ENCODE results near the gene IRX4. TPM values are rescaled to one million over a fixed set of nuclear protein-coding genes. Genes with fewer than 3 reads are reported as not detected.

Gene IRX4
- total and polyA plus RNA-seq, 10 donors = 0.05 TPM; not detected in 9

DNA sequence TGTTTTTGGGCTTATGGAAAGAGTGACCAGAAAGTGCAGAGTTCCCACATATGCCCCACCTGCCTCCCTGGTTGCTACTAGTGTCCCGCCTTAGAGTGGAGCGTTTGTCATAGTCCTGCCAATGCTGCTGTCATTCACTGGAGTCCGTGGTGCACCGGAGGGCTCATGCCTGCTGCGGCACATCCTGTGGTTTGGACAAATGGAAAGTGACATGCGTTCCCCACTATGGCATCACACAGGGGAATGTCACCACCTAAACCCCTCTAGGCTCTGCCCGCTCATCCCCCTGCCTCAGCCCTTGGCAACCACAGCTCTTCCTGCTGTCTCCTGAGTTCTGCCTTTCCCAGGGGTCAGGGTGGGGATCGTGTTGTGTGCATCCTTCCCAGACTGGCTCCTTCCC lies 29.2 kb downstream of the IRX4 start:
- Histone ChIP-seq H3K4me3 (no peak overlapping the region), H3K4me1 (peaks cover 0 to 13% (median 0%) of the 10 kb centered on the region in 6 donors), H3K36me3 (no peaks in the 10 kb centered on the region), H3K9me3 (no peaks in the 10 kb centered on the region), H3K27ac (no peak overlapping the region), H3K27me3 (replicated peaks in 1 of 7) (peaks cover 0 to 90% (median 58%) of the 10 kb centered on the region in 7 donors)
- no peak for DNase-seq
- WGBS, 5 donors = 68 to 76% (median 74%) methylated on average over 8 of the region's 8 CpGs
- TF ChIP-seq POLR2AphosphoS5 (IDR thresholded peaks at IDR 0.05) = no peak
- TF ChIP-seq POLR2A (IDR thresholded peaks at IDR 0.05) = no peak
- TF ChIP-seq, protein P1, sequence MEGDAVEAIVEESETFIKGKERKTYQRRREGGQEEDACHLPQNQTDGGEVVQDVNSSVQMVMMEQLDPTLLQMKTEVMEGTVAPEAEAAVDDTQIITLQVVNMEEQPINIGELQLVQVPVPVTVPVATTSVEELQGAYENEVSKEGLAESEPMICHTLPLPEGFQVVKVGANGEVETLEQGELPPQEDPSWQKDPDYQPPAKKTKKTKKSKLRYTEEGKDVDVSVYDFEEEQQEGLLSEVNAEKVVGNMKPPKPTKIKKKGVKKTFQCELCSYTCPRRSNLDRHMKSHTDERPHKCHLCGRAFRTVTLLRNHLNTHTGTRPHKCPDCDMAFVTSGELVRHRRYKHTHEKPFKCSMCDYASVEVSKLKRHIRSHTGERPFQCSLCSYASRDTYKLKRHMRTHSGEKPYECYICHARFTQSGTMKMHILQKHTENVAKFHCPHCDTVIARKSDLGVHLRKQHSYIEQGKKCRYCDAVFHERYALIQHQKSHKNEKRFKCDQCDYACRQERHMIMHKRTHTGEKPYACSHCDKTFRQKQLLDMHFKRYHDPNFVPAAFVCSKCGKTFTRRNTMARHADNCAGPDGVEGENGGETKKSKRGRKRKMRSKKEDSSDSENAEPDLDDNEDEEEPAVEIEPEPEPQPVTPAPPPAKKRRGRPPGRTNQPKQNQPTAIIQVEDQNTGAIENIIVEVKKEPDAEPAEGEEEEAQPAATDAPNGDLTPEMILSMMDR (IDR thresholded peaks at IDR 0.05 in 8 of 11, conservative IDR thresholded peaks at IDR 0.05 in 3 of 11) = no peak
- intact Hi-C loops (cut with DNase I; ENCODE audit: low total_unique reads) = no loop called here

DNA sequence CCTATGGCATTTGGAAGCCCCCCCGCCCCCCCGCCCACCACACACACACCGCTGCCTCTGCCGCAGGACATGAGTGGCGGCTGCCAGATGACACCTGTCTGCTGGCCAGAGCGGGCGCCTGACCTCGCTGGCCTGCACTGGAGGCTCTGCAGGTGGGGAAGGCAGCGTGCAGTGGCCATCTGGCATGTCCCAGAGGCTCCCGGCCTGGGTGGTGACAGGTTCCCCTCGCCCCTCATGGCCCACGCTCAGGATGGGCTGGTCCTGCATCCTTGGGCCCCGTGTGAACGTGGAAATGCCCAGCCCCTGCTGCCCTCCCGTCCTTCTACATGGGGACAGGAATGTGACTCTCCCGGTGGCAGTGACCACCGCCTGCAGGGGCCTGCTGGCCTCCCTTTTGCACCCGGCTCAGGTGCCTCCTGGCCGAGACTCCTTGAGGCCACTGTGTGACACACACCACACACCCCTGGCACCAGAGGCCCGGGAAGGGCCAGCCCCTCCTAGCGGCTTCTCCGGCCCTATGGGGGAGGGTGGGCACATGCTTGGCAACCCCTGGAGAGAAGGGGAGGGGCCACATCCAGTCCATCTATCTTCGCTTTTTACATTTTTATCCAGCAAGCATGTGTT lies 30.3 kb downstream of the IRX4 start:
- no peak for DNase-seq
- Histone ChIP-seq H3K4me1 (peaks cover 0 to 13% (median 0%) of the 10 kb centered on the region in 6 donors), H3K4me3 (no peak overlapping the region), H3K27ac (no peak overlapping the region), H3K27me3 (replicated peaks in 1 of 7) (peaks cover 0 to 100% (median 58%) of the 10 kb centered on the region in 7 donors), H3K9me3 (no peaks in the 10 kb centered on the region), H3K36me3 (no peaks in the 10 kb centered on the region)
- intact Hi-C loops (cut with DNase I; ENCODE audit: low total_unique reads) = no loop called here
- TF ChIP-seq POLR2A (IDR thresholded peaks at IDR 0.05) = no peak
- TF ChIP-seq, protein P1 (IDR thresholded peaks at IDR 0.05 in 8 of 11, conservative IDR thresholded peaks at IDR 0.05 in 3 of 11) = no peak
- no peak for TF ChIP-seq POLR2AphosphoS5 (IDR thresholded peaks at IDR 0.05)
- 55 to 67% (median 55%) methylated on average over 10 to 23 of the region's 23 CpGs for WGBS, 5 donors

DNA sequence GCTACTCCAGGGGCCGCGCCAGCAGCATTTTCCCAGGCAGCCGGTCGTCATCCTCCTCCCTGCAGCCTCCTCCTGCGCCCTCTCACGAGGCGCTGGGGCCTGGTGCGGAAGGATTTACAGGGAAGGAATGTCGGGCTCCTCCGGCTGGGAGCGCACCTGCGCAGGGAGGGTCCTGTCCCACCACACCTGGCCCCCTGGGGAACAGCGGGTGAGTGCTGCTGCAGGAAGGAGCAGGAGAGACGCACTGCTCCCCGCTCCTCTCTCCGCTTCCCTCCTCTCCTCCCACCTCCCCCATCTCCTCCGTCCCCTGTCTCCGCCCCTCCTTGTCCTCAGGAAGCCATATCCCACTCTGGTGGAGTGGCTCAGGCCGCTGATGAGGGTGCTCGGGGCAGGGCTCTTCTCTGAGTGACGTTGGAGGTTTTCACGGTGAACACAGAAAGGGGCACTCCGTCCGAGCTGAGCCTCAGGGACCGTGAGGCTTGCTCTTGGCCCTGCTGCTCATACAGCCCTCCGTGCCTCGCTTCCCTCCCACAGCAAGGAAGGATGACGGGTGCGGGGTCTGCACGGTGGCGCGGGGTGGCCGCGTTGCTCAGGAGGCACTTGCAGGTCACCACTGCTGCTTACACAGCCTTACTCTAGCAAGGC lies 31.3 kb downstream of the IRX4 start:
- Histone ChIP-seq H3K27me3 (replicated peaks in 1 of 7) (peaks cover 0 to 100% (median 47%) of the 10 kb centered on the region in 7 donors), H3K4me1 (peaks cover 0 to 13% (median 0%) of the 10 kb centered on the region in 6 donors), H3K9me3 (no peaks in the 10 kb centered on the region), H3K27ac (no peak overlapping the region), H3K36me3 (no peaks in the 10 kb centered on the region), H3K4me3 (no peak overlapping the region)
- TF ChIP-seq POLR2AphosphoS5 (IDR thresholded peaks at IDR 0.05) (no peak), POLR2A (IDR thresholded peaks at IDR 0.05) (no peak)
- TF ChIP-seq, protein P1 (IDR thresholded peaks at IDR 0.05 in 8 of 11, conservative IDR thresholded peaks at IDR 0.05 in 3 of 11) = no peak
- intact Hi-C loops (cut with DNase I; ENCODE audit: low total_unique reads) = no loop called here
- no peak for DNase-seq
- 4 to 7% (median 5%) methylated on average over 25 to 34 of the region's 34 CpGs for WGBS, 5 donors

Data from spleen (tissue), 11 donors.